GM23338 (cell line): ENCODE measurements around the gene SART1. TPM values are rescaled to one million over a fixed set of nuclear protein-coding genes. Genes with fewer than 3 reads are reported as not detected.

Source experiments
- ATAC-seq: fragments of 200-7000 bp; cut with Tn5 transposase; 3 replicates; pipeline ENCODE4 v1.9.1; 2020
- DNase-seq: peaks from one replicate; pipeline ENCODE4 v3.0.0-alpha.2; 2015; ENCODE audit warnings: low spot score
- H2AFZ ChIP-seq: fragments of 200-600 bp; sonication (generic); 2 replicates; pipeline ENCODE4 v1.8.0; 2016; ENCODE audit warnings: antibody characterized with exemption, mild to moderate bottlenecking, moderate library complexity
- H3F3A ChIP-seq: fragments of 200-600 bp; sonication (generic); replicated peaks from 2 replicates; pipeline ENCODE4 v1.8.0; 2017; ENCODE audit warnings: antibody characterized with exemption, mixed run types, low read depth
- H3K27ac ChIP-seq: fragments of 200-600 bp; sonication (generic); 2 replicates; pipeline ENCODE4 v1.6.1; 2016; ENCODE audit warnings: low read depth
- H3K27me3 ChIP-seq: fragments of 200-600 bp; sonication (generic); 2 replicates; pipeline ENCODE4 v1.8.0; 2016; ENCODE audit warnings: mild to moderate bottlenecking, mixed run types, moderate library complexity; ENCODE audit not compliant: insufficient read depth
- H3K36me3 ChIP-seq: fragments of 200-600 bp; sonication (generic); 2 replicates; pipeline ENCODE4 v1.8.0; 2016; ENCODE audit warnings: mild to moderate bottlenecking; ENCODE audit not compliant: insufficient read depth
- H3K4me1 ChIP-seq: fragments of 200-600 bp; sonication (generic); 2 replicates; pipeline ENCODE4 v1.8.0; 2016; ENCODE audit warnings: mild to moderate bottlenecking, moderate library complexity; ENCODE audit not compliant: insufficient read depth
- H3K4me2 ChIP-seq: fragments of 200-600 bp; sonication (generic); 2 replicates; pipeline ENCODE4 v1.7.1; 2017; ENCODE audit warnings: mixed run types
- H3K4me3 ChIP-seq: fragments of 200-600 bp; sonication (generic); 2 replicates; pipeline ENCODE4 v1.6.1; 2016; ENCODE audit warnings: mixed run types
- H3K79me2 ChIP-seq: fragments of 200-600 bp; sonication (generic); replicated peaks from 2 replicates; pipeline ENCODE4 v1.8.0; 2017; ENCODE audit warnings: mild to moderate bottlenecking; ENCODE audit not compliant: insufficient read depth
- H3K9me2 ChIP-seq: fragments of 200-600 bp; sonication (generic); 2 replicates; pipeline ENCODE4 v1.8.0; 2017; ENCODE audit not compliant: insufficient read depth
- H4K20me1 ChIP-seq: fragments of 200-600 bp; sonication (generic); replicated peaks from 2 replicates; pipeline ENCODE4 v1.8.0; 2017; ENCODE audit warnings: mild to moderate bottlenecking; ENCODE audit not compliant: insufficient read depth
- H3K27ac Mint-ChIP-seq: 2 replicates; pipeline ENCODE4 v1.8.0; 2020; ENCODE audit warnings: inconsistent platforms, mild to moderate bottlenecking, moderate library complexity, mixed read lengths
- H3K27me3 Mint-ChIP-seq: 3 replicates; pipeline ENCODE4 v1.8.0; 2022; ENCODE audit warnings: low read depth, mild to moderate bottlenecking, moderate library complexity, mixed read lengths, inconsistent platforms; ENCODE audit not compliant: insufficient read depth, poor library complexity
- H3K36me3 Mint-ChIP-seq: 3 replicates; pipeline ENCODE4 v1.8.0; 2021; ENCODE audit warnings: low read depth, mild to moderate bottlenecking, inconsistent platforms, moderate library complexity, mixed read lengths
- H3K4me1 Mint-ChIP-seq: 3 replicates; pipeline ENCODE4 v1.8.0; 2020; ENCODE audit warnings: mild to moderate bottlenecking, inconsistent platforms, mixed read lengths
- H3K4me3 Mint-ChIP-seq: 3 replicates; pipeline ENCODE4 v1.8.0; 2021; ENCODE audit warnings: moderate library complexity, mild to moderate bottlenecking, inconsistent platforms, mixed read lengths
- H3K9me3 Mint-ChIP-seq: 3 replicates; pipeline ENCODE4 v1.8.0; 2020; ENCODE audit warnings: moderate library complexity, mild to moderate bottlenecking, inconsistent platforms, mixed read lengths
- CREB1 ChIP-seq: fragments of 250-450 bp; sonication (Bioruptor Pico); IDR thresholded peaks from 2 replicates; pipeline ENCODE4 v1.5.0; 2020; ENCODE audit warnings: low read depth, mild to moderate bottlenecking, moderate library complexity
- EZH2 ChIP-seq: fragments of 200-600 bp; sonication (generic); IDR thresholded peaks from one replicate; pipeline ENCODE4 v1.8.0; 2017; ENCODE audit warnings: antibody characterized with exemption, mild to moderate bottlenecking, low read depth; ENCODE audit not compliant: unreplicated experiment
- EZH2phosphoT487 ChIP-seq: fragments of 200-600 bp; sonication (generic); IDR thresholded peaks from one replicate; pipeline ENCODE4 v1.8.1; 2018; ENCODE audit warnings: antibody characterized with exemption; ENCODE audit not compliant: unreplicated experiment
- JUNB ChIP-seq: IDR thresholded peaks from one replicate; pipeline ENCODE4 v1.6.1; 2016; ENCODE audit warnings: antibody characterized with exemption; ENCODE audit not compliant: unreplicated experiment
- NANOG ChIP-seq: IDR thresholded peaks from 2 replicates; pipeline ENCODE4 v1.6.1; 2016; ENCODE audit warnings: antibody characterized with exemption, borderline replicate concordance
- POLR2AphosphoS5 ChIP-seq: IDR thresholded peaks from 2 replicates; pipeline ENCODE4 v1.6.1; 2016; ENCODE audit warnings: antibody characterized with exemption, low read depth
- STAT1 ChIP-seq: IDR thresholded peaks from one replicate; pipeline ENCODE4 v1.6.1; 2016; ENCODE audit warnings: antibody characterized with exemption; ENCODE audit not compliant: unreplicated experiment
- ZNF114 ChIP-seq: fragments of 250-450 bp; sonication (Bioruptor Pico); IDR thresholded peaks from 2 replicates; pipeline ENCODE4 v1.5.0; 2020; ENCODE audit warnings: mild to moderate bottlenecking, moderate library complexity
- ZNF331 ChIP-seq: fragments of 250-450 bp; sonication (Bioruptor Pico); IDR thresholded peaks from 2 replicates; pipeline ENCODE4 v1.5.0; 2020; ENCODE audit warnings: low read depth, mild to moderate bottlenecking, moderate library complexity
- polyA plus RNA-seq: library from polyadenylated mRNA; unstranded; fragments of >200 nt; fragmentation: Nextera tagmentation; extraction: Ambion mirVana; gene quantifications from 2 replicates; pipeline ENCODE4 v1.2.1, GENCODE V29; 2016
- total RNA-seq: library from RNA; depleted of rRNA; stranded (reverse); fragments of >200 nt; shearing (Covaris generic); gene quantifications from 2 replicates; pipeline ENCODE4 v1.2.3, GENCODE V29; 2014
- TF ChIP-seq, protein P1 (sequence below): IDR thresholded peaks from 2 replicates; pipeline ENCODE4 v1.6.1; 2016; ENCODE audit warnings: antibody characterized with exemption
- TF ChIP-seq, protein P2 (sequence below), 2 experiments: fragments of 200-600 bp in 1 of 2; sonication (generic) in 1 of 2; conservative IDR thresholded peaks; 2 replicates each; pipeline versions ENCODE4 v1.5.1 to v1.6.1; 2016 to 2017; ENCODE audit warnings: antibody characterized with exemption in 2 of 2, low read depth in 2 of 2, mild to moderate bottlenecking in 2 of 2, moderate library complexity in 1 of 2
- TF ChIP-seq, protein P3 (sequence below): fragments of 250-450 bp; sonication (Bioruptor Pico); IDR thresholded peaks from 2 replicates; pipeline ENCODE4 v1.5.0; 2020; ENCODE audit warnings: mild to moderate bottlenecking, moderate library complexity
- TF ChIP-seq, protein P4 (sequence below): IDR thresholded peaks from one replicate; pipeline ENCODE4 v1.6.1; 2018; ENCODE audit warnings: antibody characterized with exemption; ENCODE audit not compliant: unreplicated experiment

The SART1 gene
- total and polyA plus RNA-seq, 2 experiments from 2014 or later: 43.9 to 91.0 TPM

DNA sequence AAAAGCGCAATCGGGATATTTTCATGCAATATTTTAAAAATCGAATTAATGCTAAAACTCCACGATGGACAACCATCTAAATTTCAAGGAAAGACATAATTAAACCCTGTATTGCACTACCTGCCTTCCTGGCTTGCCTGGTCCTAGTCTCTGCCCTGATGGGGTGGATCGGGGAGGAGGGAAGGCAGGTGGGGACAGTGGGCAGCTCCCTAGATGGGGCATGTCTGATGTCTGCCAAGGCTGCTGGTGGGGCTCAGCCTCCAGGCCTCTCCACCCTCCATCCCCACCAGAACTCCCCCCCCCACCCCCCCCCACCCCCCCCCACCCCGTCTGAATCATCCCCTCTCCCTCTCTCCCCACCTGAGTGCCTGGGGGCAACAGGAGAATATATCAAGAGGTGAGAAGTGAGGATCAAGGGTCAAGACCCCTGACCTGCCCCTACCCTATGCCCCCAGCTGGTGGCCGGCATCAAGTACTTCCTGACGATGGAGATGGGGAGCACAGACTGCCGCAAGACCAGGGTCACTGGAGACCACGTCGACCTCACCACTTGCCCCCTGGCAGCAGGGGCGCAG, 50.9 kb downstream of the SART1 start:
- no peak for DNase-seq
- Mint-ChIP-seq H3K4me1 (peaks cover 6% of the 10 kb centered on the region; the same call in 2 of the 3 replicates), H3K9me3 (no peaks in the 10 kb centered on the region), H3K27me3 (peaks cover 15% of the 10 kb centered on the region), H3K27ac (no peak overlapping the region), H3K4me3 (peak overlapping the region; percentile 56; the same call in 2 of the 3 replicates), H3K36me3 (no peaks in the 10 kb centered on the region)
- Histone ChIP-seq H3K4me1 (no peaks in the 10 kb centered on the region), H3K9me2 (no peaks in the 10 kb centered on the region), H3K27ac (no peak overlapping the region), H4K20me1 (no peaks in the 10 kb centered on the region), H3K36me3 (no peaks in the 10 kb centered on the region), H3K79me2 (no peaks in the 10 kb centered on the region), H3K4me3 (peak overlapping the region; percentile 57), H3F3A (0 out of 2 replicates have a peak, but pooled peaks cover 3% of the 10 kb centered on the region), H3K27me3 (peaks cover 23% of the 10 kb centered on the region), H3K4me2 (peak overlapping the region; percentile 80), H2AFZ (peak overlapping the region; percentile 97; the same call in 1 of the 2 replicates)
- no peak for ATAC-seq
- no peak for TF ChIP-seq JUNB
- no peak for TF ChIP-seq ZNF331 (CRISPR knock-in tag)
- TF ChIP-seq EZH2: no peak
- TF ChIP-seq, protein P1, sequence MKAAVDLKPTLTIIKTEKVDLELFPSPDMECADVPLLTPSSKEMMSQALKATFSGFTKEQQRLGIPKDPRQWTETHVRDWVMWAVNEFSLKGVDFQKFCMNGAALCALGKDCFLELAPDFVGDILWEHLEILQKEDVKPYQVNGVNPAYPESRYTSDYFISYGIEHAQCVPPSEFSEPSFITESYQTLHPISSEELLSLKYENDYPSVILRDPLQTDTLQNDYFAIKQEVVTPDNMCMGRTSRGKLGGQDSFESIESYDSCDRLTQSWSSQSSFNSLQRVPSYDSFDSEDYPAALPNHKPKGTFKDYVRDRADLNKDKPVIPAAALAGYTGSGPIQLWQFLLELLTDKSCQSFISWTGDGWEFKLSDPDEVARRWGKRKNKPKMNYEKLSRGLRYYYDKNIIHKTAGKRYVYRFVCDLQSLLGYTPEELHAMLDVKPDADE: no peak
- TF ChIP-seq, protein P2, sequence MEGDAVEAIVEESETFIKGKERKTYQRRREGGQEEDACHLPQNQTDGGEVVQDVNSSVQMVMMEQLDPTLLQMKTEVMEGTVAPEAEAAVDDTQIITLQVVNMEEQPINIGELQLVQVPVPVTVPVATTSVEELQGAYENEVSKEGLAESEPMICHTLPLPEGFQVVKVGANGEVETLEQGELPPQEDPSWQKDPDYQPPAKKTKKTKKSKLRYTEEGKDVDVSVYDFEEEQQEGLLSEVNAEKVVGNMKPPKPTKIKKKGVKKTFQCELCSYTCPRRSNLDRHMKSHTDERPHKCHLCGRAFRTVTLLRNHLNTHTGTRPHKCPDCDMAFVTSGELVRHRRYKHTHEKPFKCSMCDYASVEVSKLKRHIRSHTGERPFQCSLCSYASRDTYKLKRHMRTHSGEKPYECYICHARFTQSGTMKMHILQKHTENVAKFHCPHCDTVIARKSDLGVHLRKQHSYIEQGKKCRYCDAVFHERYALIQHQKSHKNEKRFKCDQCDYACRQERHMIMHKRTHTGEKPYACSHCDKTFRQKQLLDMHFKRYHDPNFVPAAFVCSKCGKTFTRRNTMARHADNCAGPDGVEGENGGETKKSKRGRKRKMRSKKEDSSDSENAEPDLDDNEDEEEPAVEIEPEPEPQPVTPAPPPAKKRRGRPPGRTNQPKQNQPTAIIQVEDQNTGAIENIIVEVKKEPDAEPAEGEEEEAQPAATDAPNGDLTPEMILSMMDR (conservative IDR thresholded peaks at IDR 0.05; ENCODE audit: low read depth in 2 of 2): no peak
- TF ChIP-seq EZH2phosphoT487: no peak
- TF ChIP-seq POLR2AphosphoS5: no peak
- TF ChIP-seq CREB1 (CRISPR knock-in tag): no peak
- TF ChIP-seq, protein P3, sequence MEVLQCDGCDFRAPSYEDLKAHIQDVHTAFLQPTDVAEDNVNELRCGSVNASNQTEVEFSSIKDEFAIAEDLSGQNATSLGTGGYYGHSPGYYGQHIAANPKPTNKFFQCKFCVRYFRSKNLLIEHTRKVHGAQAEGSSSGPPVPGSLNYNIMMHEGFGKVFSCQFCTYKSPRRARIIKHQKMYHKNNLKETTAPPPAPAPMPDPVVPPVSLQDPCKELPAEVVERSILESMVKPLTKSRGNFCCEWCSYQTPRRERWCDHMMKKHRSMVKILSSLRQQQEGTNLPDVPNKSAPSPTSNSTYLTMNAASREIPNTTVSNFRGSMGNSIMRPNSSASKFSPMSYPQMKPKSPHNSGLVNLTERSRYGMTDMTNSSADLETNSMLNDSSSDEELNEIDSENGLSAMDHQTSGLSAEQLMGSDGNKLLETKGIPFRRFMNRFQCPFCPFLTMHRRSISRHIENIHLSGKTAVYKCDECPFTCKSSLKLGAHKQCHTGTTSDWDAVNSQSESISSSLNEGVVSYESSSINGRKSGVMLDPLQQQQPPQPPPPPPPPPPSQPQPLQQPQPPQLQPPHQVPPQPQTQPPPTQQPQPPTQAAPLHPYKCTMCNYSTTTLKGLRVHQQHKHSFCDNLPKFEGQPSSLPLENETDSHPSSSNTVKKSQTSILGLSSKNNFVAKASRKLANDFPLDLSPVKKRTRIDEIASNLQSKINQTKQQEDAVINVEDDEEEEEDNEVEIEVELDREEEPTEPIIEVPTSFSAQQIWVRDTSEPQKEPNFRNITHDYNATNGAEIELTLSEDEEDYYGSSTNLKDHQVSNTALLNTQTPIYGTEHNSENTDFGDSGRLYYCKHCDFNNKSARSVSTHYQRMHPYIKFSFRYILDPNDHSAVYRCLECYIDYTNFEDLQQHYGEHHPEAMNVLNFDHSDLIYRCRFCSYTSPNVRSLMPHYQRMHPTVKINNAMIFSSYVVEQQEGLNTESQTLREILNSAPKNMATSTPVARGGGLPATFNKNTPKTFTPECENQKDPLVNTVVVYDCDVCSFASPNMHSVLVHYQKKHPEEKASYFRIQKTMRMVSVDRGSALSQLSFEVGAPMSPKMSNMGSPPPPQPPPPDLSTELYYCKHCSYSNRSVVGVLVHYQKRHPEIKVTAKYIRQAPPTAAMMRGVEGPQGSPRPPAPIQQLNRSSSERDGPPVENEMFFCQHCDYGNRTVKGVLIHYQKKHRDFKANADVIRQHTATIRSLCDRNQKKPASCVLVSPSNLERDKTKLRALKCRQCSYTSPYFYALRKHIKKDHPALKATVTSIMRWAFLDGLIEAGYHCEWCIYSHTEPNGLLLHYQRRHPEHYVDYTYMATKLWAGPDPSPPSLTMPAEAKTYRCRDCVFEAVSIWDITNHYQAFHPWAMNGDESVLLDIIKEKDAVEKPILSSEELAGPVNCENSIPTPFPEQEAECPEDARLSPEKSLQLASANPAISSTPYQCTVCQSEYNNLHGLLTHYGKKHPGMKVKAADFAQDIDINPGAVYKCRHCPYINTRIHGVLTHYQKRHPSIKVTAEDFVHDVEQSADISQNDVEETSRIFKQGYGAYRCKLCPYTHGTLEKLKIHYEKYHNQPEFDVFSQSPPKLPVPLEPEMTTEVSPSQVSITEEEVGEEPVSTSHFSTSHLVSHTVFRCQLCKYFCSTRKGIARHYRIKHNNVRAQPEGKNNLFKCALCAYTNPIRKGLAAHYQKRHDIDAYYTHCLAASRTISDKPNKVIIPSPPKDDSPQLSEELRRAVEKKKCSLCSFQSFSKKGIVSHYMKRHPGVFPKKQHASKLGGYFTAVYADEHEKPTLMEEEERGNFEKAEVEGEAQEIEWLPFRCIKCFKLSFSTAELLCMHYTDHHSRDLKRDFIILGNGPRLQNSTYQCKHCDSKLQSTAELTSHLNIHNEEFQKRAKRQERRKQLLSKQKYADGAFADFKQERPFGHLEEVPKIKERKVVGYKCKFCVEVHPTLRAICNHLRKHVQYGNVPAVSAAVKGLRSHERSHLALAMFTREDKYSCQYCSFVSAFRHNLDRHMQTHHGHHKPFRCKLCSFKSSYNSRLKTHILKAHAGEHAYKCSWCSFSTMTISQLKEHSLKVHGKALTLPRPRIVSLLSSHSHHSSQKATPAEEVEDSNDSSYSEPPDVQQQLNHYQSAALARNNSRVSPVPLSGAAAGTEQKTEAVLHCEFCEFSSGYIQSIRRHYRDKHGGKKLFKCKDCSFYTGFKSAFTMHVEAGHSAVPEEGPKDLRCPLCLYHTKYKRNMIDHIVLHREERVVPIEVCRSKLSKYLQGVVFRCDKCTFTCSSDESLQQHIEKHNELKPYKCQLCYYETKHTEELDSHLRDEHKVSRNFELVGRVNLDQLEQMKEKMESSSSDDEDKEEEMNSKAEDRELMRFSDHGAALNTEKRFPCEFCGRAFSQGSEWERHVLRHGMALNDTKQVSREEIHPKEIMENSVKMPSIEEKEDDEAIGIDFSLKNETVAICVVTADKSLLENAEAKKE (CRISPR knock-in tag): no peak
- TF ChIP-seq STAT1: no peak
- no peak for TF ChIP-seq ZNF114 (CRISPR knock-in tag)
- no peak for TF ChIP-seq NANOG
- TF ChIP-seq, protein P4, sequence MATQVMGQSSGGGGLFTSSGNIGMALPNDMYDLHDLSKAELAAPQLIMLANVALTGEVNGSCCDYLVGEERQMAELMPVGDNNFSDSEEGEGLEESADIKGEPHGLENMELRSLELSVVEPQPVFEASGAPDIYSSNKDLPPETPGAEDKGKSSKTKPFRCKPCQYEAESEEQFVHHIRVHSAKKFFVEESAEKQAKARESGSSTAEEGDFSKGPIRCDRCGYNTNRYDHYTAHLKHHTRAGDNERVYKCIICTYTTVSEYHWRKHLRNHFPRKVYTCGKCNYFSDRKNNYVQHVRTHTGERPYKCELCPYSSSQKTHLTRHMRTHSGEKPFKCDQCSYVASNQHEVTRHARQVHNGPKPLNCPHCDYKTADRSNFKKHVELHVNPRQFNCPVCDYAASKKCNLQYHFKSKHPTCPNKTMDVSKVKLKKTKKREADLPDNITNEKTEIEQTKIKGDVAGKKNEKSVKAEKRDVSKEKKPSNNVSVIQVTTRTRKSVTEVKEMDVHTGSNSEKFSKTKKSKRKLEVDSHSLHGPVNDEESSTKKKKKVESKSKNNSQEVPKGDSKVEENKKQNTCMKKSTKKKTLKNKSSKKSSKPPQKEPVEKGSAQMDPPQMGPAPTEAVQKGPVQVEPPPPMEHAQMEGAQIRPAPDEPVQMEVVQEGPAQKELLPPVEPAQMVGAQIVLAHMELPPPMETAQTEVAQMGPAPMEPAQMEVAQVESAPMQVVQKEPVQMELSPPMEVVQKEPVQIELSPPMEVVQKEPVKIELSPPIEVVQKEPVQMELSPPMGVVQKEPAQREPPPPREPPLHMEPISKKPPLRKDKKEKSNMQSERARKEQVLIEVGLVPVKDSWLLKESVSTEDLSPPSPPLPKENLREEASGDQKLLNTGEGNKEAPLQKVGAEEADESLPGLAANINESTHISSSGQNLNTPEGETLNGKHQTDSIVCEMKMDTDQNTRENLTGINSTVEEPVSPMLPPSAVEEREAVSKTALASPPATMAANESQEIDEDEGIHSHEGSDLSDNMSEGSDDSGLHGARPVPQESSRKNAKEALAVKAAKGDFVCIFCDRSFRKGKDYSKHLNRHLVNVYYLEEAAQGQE: no peak
